SK-N-SH (cell line): Measurements from ENCODE around the gene SLC22A14. TPM values are rescaled to one million over a fixed set of nuclear protein-coding genes. Genes with fewer than 3 reads are reported as not detected.

ENCODE experiments used
- CTCF ChIA-PET: fragments of 300-600, 350-600 bp; formaldehyde crosslinking; extraction: SDS; loops from one replicate; lab custom pipeline; 2021; lab: Yijun Ruan, JAX
- POLR2A ChIA-PET: fragments of 350-600 bp; sonication (Branson Sonifier 250); formaldehyde crosslinking; extraction: SDS; loops from one replicate; lab custom pipeline; 2020; ENCODE audit warnings: antibody characterized with exemption, inconsistent platforms; lab: Yijun Ruan, JAX
- DNase-seq: peaks from one replicate; pipeline ENCODE4 v3.0.0; 2012
- H2AFZ ChIP-seq: fragments of 200-600 bp; sonication (generic); 2 replicates; pipeline ENCODE4 v1.8.1; 2016; ENCODE audit warnings: antibody characterized with exemption, mild to moderate bottlenecking, low read depth
- H3F3A ChIP-seq: fragments of 200-600 bp; sonication (generic); replicated peaks from 2 replicates; pipeline ENCODE3; 2016; ENCODE audit warnings: antibody characterized with exemption, mild to moderate bottlenecking; ENCODE audit not compliant: insufficient read depth
- H3K27ac ChIP-seq, 2 experiments: fragments of 200-500 bp in 1 of 2; fragments of 200-600 bp in 1 of 2; sonication (Bioruptor generic) in 1 of 2; sonication (generic), shearing (Covaris generic) in 1 of 2; 2 replicates each; pipeline versions ENCODE4 v1.5.1 to v1.6.1; 2014 to 2016; ENCODE audit warnings: low read depth in 2 of 2, inconsistent platforms in 1 of 2, low read length in 1 of 2, mild to moderate bottlenecking in 1 of 2, mixed read lengths in 1 of 2
- H3K27me3 ChIP-seq: fragments of 200-600 bp; sonication (generic), shearing (Covaris generic); 2 replicates; pipeline ENCODE4 v1.6.1; 2016; ENCODE audit warnings: mixed run types; ENCODE audit not compliant: insufficient read depth
- H3K36me3 ChIP-seq, 2 experiments: fragments of 200-500 bp in 1 of 2; fragments of 200-600 bp in 1 of 2; sonication (Bioruptor generic) in 1 of 2; sonication (generic) in 1 of 2; replicated peaks in 1 of 2; 2 replicates each; pipeline versions ENCODE3 to v1.5.1; 2014 to 2016; ENCODE audit warnings: low read length in 1 of 2, mild to moderate bottlenecking in 1 of 2; ENCODE audit not compliant: insufficient read depth in 2 of 2, control insufficient read depth in 1 of 2
- H3K4me1 ChIP-seq, 2 experiments: fragments of 200-500 bp in 1 of 2; fragments of 200-600 bp in 1 of 2; sonication (Bioruptor generic) in 1 of 2; sonication (generic), shearing (Covaris generic) in 1 of 2; 2 replicates each; pipeline versions ENCODE4 v1.5.1 to v1.6.1; 2014 to 2016; ENCODE audit warnings: low read depth in 1 of 2, low read length in 1 of 2, mixed run types in 1 of 2; ENCODE audit not compliant: insufficient read depth in 2 of 2, control insufficient read depth in 1 of 2
- H3K4me2 ChIP-seq: fragments of 200-600 bp; sonication (generic), shearing (Covaris generic); 2 replicates; pipeline ENCODE4 v1.6.1; 2017; ENCODE audit warnings: mixed run types
- H3K4me3 ChIP-seq, 2 experiments: fragments of 200-500 bp in 1 of 2; fragments of 200-600 bp in 1 of 2; sonication (Bioruptor generic) in 1 of 2; sonication (generic), shearing (Covaris generic) in 1 of 2; 2 replicates each; pipeline versions ENCODE4 v1.5.1 to v1.8.1; 2014 to 2016; ENCODE audit warnings: low read depth in 2 of 2, inconsistent platforms in 1 of 2, low read length in 1 of 2, mild to moderate bottlenecking in 1 of 2, mixed read lengths in 1 of 2, moderate library complexity in 1 of 2
- H3K79me2 ChIP-seq: fragments of 200-600 bp; sonication (generic); 2 replicates; pipeline ENCODE4 v1.8.1; 2017; ENCODE audit warnings: mild to moderate bottlenecking; ENCODE audit not compliant: insufficient read depth
- H3K9ac ChIP-seq: fragments of 200-600 bp; sonication (generic); 2 replicates; pipeline ENCODE4 v1.6.1; 2017; ENCODE audit warnings: mixed run types
- H3K9me2 ChIP-seq: fragments of 200-600 bp; sonication (generic); 2 replicates; pipeline ENCODE4 v1.6.1; 2017; ENCODE audit warnings: mixed run types
- H3K9me3 ChIP-seq: fragments of 200-600 bp; sonication (generic); 2 replicates; pipeline ENCODE4 v1.6.1; 2017; ENCODE audit warnings: mixed run types, mild to moderate bottlenecking, moderate library complexity
- H4K20me1 ChIP-seq: fragments of 200-600 bp; sonication (generic); 2 replicates; pipeline ENCODE4 v1.6.1; 2017; ENCODE audit warnings: mild to moderate bottlenecking, mixed run types; ENCODE audit not compliant: insufficient read depth
- ELF1 ChIP-seq: IDR thresholded peaks from 2 replicates; pipeline ENCODE4 v1.4.0; 2012
- EP300 ChIP-seq, 2 experiments: IDR thresholded peaks; 2 replicates each; pipeline versions ENCODE4 v1.4.0 to v1.6.1; 2012; ENCODE audit warnings: borderline replicate concordance in 1 of 2, low read depth in 1 of 2, low read length in 1 of 2
- EZH2phosphoT487 ChIP-seq: fragments of 200-600 bp; sonication (generic); IDR thresholded peaks from 2 replicates; pipeline ENCODE4 v1.6.1; 2017; ENCODE audit warnings: low read depth, mixed run types, mild to moderate bottlenecking, antibody characterized with exemption, moderate library complexity, borderline replicate concordance
- FOSL2 ChIP-seq: IDR thresholded peaks from 2 replicates; pipeline ENCODE4 v1.4.0; 2012; ENCODE audit warnings: low read depth, mild to moderate bottlenecking, moderate library complexity, borderline replicate concordance
- FOXM1 ChIP-seq: IDR thresholded peaks from 2 replicates; pipeline ENCODE4 v1.4.0; 2012; ENCODE audit warnings: low read depth, mild to moderate bottlenecking
- GATA2 ChIP-seq: sonication (generic); formaldehyde crosslinking; IDR thresholded peaks from 2 replicates; pipeline ENCODE4 v1.5.0; 2020; ENCODE audit warnings: mild to moderate bottlenecking, missing genetic modification reagents
- MEF2A ChIP-seq: IDR thresholded peaks from 2 replicates; pipeline ENCODE4 v1.4.0; 2012; ENCODE audit warnings: low read depth, borderline replicate concordance
- MXI1 ChIP-seq: IDR thresholded peaks from 2 replicates; pipeline ENCODE4 v1.6.1; 2012; ENCODE audit warnings: mild to moderate bottlenecking, low read depth, low read length, improper control_type of control experiment
- RCOR1 ChIP-seq: fragments of 150-350 bp; IDR thresholded peaks from 2 replicates; pipeline ENCODE4 v1.6.1; 2017; ENCODE audit warnings: antibody characterized with exemption, low read length
- RXRA ChIP-seq: IDR thresholded peaks from 2 replicates; pipeline ENCODE4 v1.4.0; 2012; ENCODE audit warnings: low read depth, mild to moderate bottlenecking, borderline replicate concordance
- TAF1 ChIP-seq: IDR thresholded peaks from 2 replicates; pipeline ENCODE4 v1.6.1; 2012; ENCODE audit warnings: low read depth, mild to moderate bottlenecking, low read length, moderate library complexity, borderline replicate concordance
- TEAD4 ChIP-seq: IDR thresholded peaks from 2 replicates; pipeline ENCODE4 v1.4.0; 2012; ENCODE audit warnings: mild to moderate bottlenecking, borderline replicate concordance; ENCODE audit not compliant: insufficient read depth
- YY1 ChIP-seq: IDR thresholded peaks from 2 replicates; pipeline ENCODE4 v1.4.0; 2012; ENCODE audit warnings: low read depth, mild to moderate bottlenecking
- WGBS: methylation state at CpG from one replicate; pipeline ENCODE4 v1.1.6; 2017; ENCODE audit warnings: low lambda C conversion rate; 5-methylcytosine and 5-hydroxymethylcytosine counted together
- polyA plus RNA-seq, 3 experiments: library from polyadenylated mRNA; depleted of rRNA; stranded (reverse); fragments of >200 nt; gene quantifications; 2 replicates each; pipeline ENCODE4 v1.2.3, GENCODE V29; 2012
- TF ChIP-seq, protein P1 (sequence below): IDR thresholded peaks from 2 replicates; pipeline ENCODE4 v1.4.0; 2012; ENCODE audit warnings: low read depth, borderline replicate concordance
- TF ChIP-seq, protein P2 (sequence below): fragments of 200-600 bp; sonication (generic); IDR thresholded peaks from 2 replicates; pipeline ENCODE4 v1.6.1; 2017; ENCODE audit warnings: antibody characterized with exemption, mild to moderate bottlenecking, moderate library complexity
- TF ChIP-seq, protein P3 (sequence below): fragments of 150-350 bp; IDR thresholded peaks from 2 replicates; pipeline ENCODE4 v1.6.1; 2017; ENCODE audit warnings: antibody characterized with exemption, low read length, low read depth, borderline replicate concordance

The SLC22A14 gene
- polyA plus RNA-seq, 1 of the 3 experiments (the other 2 are of a cell fraction) = 0.16 TPM

DNA sequence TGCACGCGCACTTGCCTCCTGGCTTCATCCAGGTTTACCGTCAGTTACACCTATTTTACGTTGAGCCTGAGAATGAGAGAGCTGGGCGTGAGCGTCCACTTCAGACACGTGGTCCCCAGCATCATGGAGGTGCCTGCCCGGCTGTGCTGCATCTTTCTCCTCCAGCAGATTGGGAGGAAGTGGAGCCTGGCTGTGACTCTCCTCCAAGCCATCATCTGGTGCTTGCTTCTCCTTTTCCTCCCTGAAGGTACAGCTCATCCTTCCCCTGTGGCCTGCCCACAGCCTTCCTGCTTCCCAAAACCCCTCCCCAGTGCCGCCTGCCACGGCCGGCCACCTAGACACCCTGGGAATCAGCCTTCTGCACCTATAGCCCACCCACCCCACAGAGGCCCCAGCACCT, 31.6 kb downstream of the SLC22A14 start:
- H2AFZ ChIP-seq = no peak overlapping the region
- no peak overlapping the region for H3K4me2 ChIP-seq
- no peaks in the 10 kb centered on the region for H3K36me3 ChIP-seq
- H3K4me1 ChIP-seq = peaks cover 0 to 22% of the 10 kb centered on the region in 2 experiments; a peak in 1 of 4 replicates
- H4K20me1 ChIP-seq = no peaks in the 10 kb centered on the region
- POLR2A ChIA-PET = interaction anchor here (1.0 kb wide), 1 partner anchor 176 kb away, joined by 3 read pairs; the partner anchor contains the start of gene ACAA1
- DNase-seq = no peak
- no peaks in the 10 kb centered on the region for H3K9me2 ChIP-seq
- no peaks in the 10 kb centered on the region for H3K9me3 ChIP-seq
- no peak overlapping the region for H3K4me3 ChIP-seq
- H3K27me3 ChIP-seq = no peaks in the 10 kb centered on the region; the same call in 1 of the 2 replicates
- CTCF ChIA-PET = interaction anchor here (1.1 to 3.5 kb wide), 3 partner anchors 16 to 33 kb away, joined by 3 to 15 read pairs (median 6); partner anchors contain the start of gene XYLB
- no peaks in the 10 kb centered on the region for H3F3A ChIP-seq
- no peaks in the 10 kb centered on the region for H3K79me2 ChIP-seq
- WGBS = 85% methylated on average over 11 of the region's 11 CpGs
- no peak overlapping the region for H3K9ac ChIP-seq
- no peak overlapping the region for H3K27ac ChIP-seq
- TF ChIP-seq EZH2phosphoT487 (no peak), FOSL2 (no peak), TEAD4 (no peak), RXRA (no peak), YY1 (no peak), EP300 (IDR thresholded peaks at IDR 0.05; ENCODE audit: borderline replicate concordance in 1 of 2, low read depth in 1 of 2, low read length in 1 of 2) (no peak)
- TF ChIP-seq, protein P1, sequence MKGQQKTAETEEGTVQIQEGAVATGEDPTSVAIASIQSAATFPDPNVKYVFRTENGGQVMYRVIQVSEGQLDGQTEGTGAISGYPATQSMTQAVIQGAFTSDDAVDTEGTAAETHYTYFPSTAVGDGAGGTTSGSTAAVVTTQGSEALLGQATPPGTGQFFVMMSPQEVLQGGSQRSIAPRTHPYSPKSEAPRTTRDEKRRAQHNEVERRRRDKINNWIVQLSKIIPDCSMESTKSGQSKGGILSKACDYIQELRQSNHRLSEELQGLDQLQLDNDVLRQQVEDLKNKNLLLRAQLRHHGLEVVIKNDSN = no peak
- TF ChIP-seq, protein P2, sequence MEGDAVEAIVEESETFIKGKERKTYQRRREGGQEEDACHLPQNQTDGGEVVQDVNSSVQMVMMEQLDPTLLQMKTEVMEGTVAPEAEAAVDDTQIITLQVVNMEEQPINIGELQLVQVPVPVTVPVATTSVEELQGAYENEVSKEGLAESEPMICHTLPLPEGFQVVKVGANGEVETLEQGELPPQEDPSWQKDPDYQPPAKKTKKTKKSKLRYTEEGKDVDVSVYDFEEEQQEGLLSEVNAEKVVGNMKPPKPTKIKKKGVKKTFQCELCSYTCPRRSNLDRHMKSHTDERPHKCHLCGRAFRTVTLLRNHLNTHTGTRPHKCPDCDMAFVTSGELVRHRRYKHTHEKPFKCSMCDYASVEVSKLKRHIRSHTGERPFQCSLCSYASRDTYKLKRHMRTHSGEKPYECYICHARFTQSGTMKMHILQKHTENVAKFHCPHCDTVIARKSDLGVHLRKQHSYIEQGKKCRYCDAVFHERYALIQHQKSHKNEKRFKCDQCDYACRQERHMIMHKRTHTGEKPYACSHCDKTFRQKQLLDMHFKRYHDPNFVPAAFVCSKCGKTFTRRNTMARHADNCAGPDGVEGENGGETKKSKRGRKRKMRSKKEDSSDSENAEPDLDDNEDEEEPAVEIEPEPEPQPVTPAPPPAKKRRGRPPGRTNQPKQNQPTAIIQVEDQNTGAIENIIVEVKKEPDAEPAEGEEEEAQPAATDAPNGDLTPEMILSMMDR = no peak

DNA sequence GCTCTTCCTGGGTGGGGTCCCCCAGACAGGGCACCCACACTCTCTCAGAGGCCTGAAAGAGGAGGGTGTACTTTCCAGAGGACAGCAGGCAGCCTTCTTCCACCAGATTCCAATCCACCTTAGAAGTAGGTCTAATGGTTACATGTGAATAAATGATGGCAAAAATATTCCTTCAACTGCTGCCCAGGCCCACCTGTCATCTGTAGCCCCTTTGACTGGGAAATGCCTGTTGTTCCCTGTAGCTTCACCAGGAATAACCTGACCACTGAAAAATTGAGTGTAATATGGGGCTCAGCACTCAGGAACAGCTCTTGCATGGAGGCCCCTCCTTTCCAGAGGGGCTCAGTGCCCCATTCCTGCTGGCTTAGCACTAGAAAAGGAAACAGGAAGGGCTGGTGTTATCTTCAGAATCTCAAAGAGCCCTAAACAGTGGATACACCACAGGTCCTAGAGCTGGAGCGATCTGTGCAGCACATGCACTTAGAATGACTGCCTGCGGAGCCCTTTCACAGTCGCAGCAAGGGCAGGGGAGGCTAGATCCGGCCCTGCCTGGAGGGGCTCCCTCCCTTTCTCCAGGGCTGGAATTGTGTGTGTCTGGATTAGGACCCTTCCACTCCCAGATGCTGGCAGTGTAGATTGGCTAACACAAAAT, 32.1 kb downstream of the SLC22A14 start:
- H3K4me3 ChIP-seq = no peak overlapping the region
- peak overlapping the region in 1 of 2 experiments; percentile 34; a peak in 1 of 4 replicates for H3K27ac ChIP-seq
- ChIA-PET POLR2A (interaction anchor here (1.0 kb wide), 1 partner anchor 177 kb away, joined by 3 read pairs; the partner anchor contains the start of gene ACAA1), CTCF (interaction anchor here (1.1 to 3.5 kb wide), 4 partner anchors 16 to 32 kb away, joined by 3 to 15 read pairs (median 4); partner anchors contain the start of gene XYLB)
- H3K36me3 ChIP-seq = no peaks in the 10 kb centered on the region
- H4K20me1 ChIP-seq = no peaks in the 10 kb centered on the region
- no peak overlapping the region for H2AFZ ChIP-seq
- H3K4me1 ChIP-seq = peaks cover 0 to 22% of the 10 kb centered on the region in 2 experiments; a peak in 1 of 4 replicates
- TF ChIP-seq ELF1 (no peak), MEF2A (no peak), TAF1 (no peak), GATA2 (CRISPR knock-in tag) (peak; percentile 85), FOXM1 (no peak), TEAD4 (no peak), MXI1 (0 out of 2 replicates have a peak, but pooled peaks have one; percentile 34), RCOR1 (0 out of 2 replicates have a peak, but pooled peaks have one; percentile 42)
- TF ChIP-seq, protein P3, sequence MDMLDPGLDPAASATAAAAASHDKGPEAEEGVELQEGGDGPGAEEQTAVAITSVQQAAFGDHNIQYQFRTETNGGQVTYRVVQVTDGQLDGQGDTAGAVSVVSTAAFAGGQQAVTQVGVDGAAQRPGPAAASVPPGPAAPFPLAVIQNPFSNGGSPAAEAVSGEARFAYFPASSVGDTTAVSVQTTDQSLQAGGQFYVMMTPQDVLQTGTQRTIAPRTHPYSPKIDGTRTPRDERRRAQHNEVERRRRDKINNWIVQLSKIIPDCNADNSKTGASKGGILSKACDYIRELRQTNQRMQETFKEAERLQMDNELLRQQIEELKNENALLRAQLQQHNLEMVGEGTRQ = no peak
- no peak overlapping the region for H3K9ac ChIP-seq
- no peaks in the 10 kb centered on the region for H3F3A ChIP-seq
- DNase-seq = peak; percentile 77
- H3K9me2 ChIP-seq = no peaks in the 10 kb centered on the region
- no peaks in the 10 kb centered on the region; the same call in 1 of the 2 replicates for H3K27me3 ChIP-seq
- 33% methylated on average over 4 of the region's 4 CpGs for WGBS
- H3K79me2 ChIP-seq = no peaks in the 10 kb centered on the region
- H3K4me2 ChIP-seq = no peak overlapping the region
- H3K9me3 ChIP-seq = no peaks in the 10 kb centered on the region
